ENCODE results near the gene ATP4B.

ATP4B gene

GRCh38 chr13:113613789-113614379, 44.1 kb downstream of the ATP4B start:
- DNase-seq (ENCODE audit: low spot score in 2 of 2) (no peak), ATAC-seq (replicated peaks; ENCODE audit: extremely low read depth, poor library complexity, severe bottlenecking) (no peak)
- Mint-ChIP-seq H3K36me3 (ENCODE audit: insufficient read depth) (peaks cover 6% of the 10 kb centered on the region), H3K27me3 (no peaks in the 10 kb centered on the region), H3K27ac (ENCODE audit: low read depth) (no peak overlapping the region), H3K9me3 (no peaks in the 10 kb centered on the region), H3K4me1 (peaks cover 1% of the 10 kb centered on the region), H3K4me3 (no peak overlapping the region)

GRCh38 chr13:113612607-113613006, 45.4 kb downstream of the ATP4B start:
- H3K4me1 Mint-ChIP-seq, result peaks cover 8% of the 10 kb centered on the region
- H3K4me3 Mint-ChIP-seq, result no peak overlapping the region
- H3K27ac Mint-ChIP-seq (ENCODE audit: low read depth), result no peak overlapping the region
- no peaks in the 10 kb centered on the region for H3K9me3 Mint-ChIP-seq
- no peak for ATAC-seq (replicated peaks; ENCODE audit: extremely low read depth, poor library complexity, severe bottlenecking)
- DNase-seq (ENCODE audit: low spot score in 2 of 2), result no peak
- H3K36me3 Mint-ChIP-seq (ENCODE audit: insufficient read depth), result peaks cover 7% of the 10 kb centered on the region
- H3K27me3 Mint-ChIP-seq, result no peaks in the 10 kb centered on the region

DNA sequence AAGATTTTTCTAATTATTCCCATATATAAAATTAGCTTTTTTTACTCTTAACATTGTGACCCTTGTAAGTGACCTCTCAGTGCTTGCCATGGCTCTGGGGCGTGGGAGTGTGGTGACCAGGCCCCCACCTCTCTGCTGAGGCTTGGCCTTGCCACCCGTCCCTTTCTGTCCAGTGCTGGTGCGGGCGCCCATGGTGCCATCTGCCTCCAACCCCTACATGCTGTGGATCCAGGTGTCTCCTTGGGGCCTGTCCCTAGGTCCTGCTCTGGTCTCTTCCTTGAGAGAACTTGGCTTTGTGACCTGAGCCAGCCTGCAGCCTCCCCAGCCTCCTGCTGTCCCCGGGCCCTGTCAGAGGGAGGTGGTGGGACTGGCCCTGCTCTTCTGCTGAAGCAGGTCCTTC, 46.0 kb downstream of the ATP4B start:
- H3K36me3 Mint-ChIP-seq (ENCODE audit: insufficient read depth), result peaks cover 7% of the 10 kb centered on the region
- ATAC-seq (replicated peaks; ENCODE audit: extremely low read depth, poor library complexity, severe bottlenecking) (no peak), DNase-seq (ENCODE audit: low spot score in 2 of 2) (no peak)
- no peak overlapping the region for H3K4me3 Mint-ChIP-seq
- H3K9me3 Mint-ChIP-seq, result no peaks in the 10 kb centered on the region
- H3K4me1 Mint-ChIP-seq, result peaks cover 8% of the 10 kb centered on the region
- no peaks in the 10 kb centered on the region for H3K27me3 Mint-ChIP-seq
- no peak overlapping the region for H3K27ac Mint-ChIP-seq (ENCODE audit: low read depth)

DNA sequence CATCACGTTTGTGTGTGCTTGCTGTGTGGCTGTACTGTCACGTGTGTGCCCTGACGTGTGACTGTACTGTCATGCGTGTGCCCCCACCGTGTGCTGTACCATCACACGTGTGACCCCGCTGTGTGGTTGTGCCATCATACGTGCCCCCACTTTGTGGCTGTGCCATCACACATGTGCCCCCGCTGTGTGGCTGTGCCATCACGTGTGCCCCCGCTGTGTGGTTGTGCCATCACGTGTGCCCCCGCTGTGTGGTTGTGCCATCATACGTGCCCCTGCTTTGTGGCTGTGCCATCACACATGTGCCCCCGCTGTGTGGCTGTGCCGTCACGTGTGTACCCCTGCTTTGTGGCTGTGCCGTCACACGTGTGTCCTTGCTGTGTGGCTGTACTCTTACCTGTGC, 47.7 kb downstream of the ATP4B start:
- Mint-ChIP-seq H3K27ac (ENCODE audit: low read depth) (no peak overlapping the region), H3K4me1 (peaks cover 18% of the 10 kb centered on the region), H3K36me3 (ENCODE audit: insufficient read depth) (peaks cover 7% of the 10 kb centered on the region), H3K9me3 (no peaks in the 10 kb centered on the region), H3K4me3 (no peak overlapping the region), H3K27me3 (no peaks in the 10 kb centered on the region)
- ATAC-seq (replicated peaks; ENCODE audit: extremely low read depth, poor library complexity, severe bottlenecking) (no peak), DNase-seq (ENCODE audit: low spot score in 2 of 2) (no peak)

DNA sequence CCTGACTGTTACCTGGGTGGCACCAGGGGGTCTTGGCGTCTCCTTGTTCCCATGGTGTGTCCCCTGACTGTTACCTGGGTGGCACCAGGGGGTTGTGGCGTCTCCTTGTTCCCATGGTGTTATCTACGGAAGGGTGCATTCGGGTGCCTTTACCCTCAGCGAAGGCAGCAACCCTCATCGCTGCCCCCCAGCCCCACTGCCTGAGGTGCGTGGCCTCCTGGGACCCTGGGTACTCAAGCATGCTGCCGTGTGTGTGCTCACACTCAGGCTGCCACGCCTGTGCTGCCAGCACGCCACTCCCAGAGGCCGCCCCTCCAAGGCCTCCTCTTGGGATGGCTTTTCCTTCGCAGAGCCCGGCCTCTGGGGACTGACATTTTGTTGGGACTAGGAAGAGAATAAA, 48.4 kb downstream of the ATP4B start:
- H3K4me1 Mint-ChIP-seq, result peaks cover 24% of the 10 kb centered on the region
- ATAC-seq (replicated peaks; ENCODE audit: extremely low read depth, poor library complexity, severe bottlenecking) (no peak), DNase-seq (ENCODE audit: low spot score in 2 of 2) (no peak)
- H3K36me3 Mint-ChIP-seq (ENCODE audit: insufficient read depth), result peaks cover 7% of the 10 kb centered on the region
- no peaks in the 10 kb centered on the region for H3K27me3 Mint-ChIP-seq
- H3K27ac Mint-ChIP-seq (ENCODE audit: low read depth), result no peak overlapping the region
- no peaks in the 10 kb centered on the region for H3K9me3 Mint-ChIP-seq
- no peak overlapping the region for H3K4me3 Mint-ChIP-seq

GRCh38 chr13:113608967-113609533, 48.9 kb downstream of the ATP4B start:
- DNase-seq (ENCODE audit: low spot score in 2 of 2) (no peak), ATAC-seq (replicated peaks; ENCODE audit: extremely low read depth, poor library complexity, severe bottlenecking) (no peak)
- H3K4me3 Mint-ChIP-seq, result no peak overlapping the region
- peak overlapping the region; percentile 47 for H3K27ac Mint-ChIP-seq (ENCODE audit: low read depth)
- H3K4me1 Mint-ChIP-seq, result peaks cover 26% of the 10 kb centered on the region
- H3K36me3 Mint-ChIP-seq (ENCODE audit: insufficient read depth), result peaks cover 7% of the 10 kb centered on the region
- no peaks in the 10 kb centered on the region for H3K9me3 Mint-ChIP-seq
- H3K27me3 Mint-ChIP-seq, result no peaks in the 10 kb centered on the region

DNA sequence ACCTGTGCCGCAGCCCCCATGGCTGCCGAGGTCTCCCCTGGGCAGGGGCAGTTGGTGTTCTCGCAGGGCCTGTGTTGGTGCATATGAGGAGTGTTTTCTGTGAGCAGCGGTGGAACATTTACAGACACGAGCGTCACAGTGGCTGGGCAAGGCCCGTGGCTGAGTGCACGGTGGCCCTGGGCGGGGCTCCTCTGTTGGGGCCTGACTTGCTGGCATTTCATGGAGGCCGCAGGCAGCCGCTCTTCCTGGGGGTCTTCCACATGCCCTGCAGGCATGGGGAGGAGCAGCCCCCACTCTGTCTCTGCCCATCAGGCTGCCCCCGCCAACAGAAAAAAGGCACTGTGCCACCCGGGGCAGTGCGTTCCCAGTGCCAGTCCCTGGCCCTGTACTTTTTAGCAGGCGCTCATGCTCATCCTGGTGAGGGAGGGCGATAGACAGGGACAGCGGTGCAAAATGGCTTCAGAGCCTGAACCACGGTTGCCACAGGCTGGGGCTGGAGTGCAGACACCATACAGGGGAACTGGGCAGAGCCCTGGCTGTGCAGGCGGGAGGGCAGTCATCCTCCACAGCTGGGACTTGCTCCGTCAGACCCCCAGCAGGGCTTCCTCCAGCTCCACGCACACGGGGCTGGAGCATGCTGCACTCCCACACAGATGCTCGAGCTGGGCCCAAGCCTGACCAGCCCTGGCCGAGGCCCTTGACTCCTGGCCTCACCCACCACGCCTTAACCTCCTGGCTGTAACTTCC, 49.9 kb downstream of the ATP4B start:
- Mint-ChIP-seq H3K27me3 (no peaks in the 10 kb centered on the region), H3K4me1 (peaks cover 28% of the 10 kb centered on the region), H3K9me3 (no peaks in the 10 kb centered on the region), H3K27ac (ENCODE audit: low read depth) (peak overlapping the region; percentile 47), H3K4me3 (no peak overlapping the region), H3K36me3 (ENCODE audit: insufficient read depth) (peaks cover 7% of the 10 kb centered on the region)
- no peak for DNase-seq (ENCODE audit: low spot score in 2 of 2)
- no peak for ATAC-seq (replicated peaks; ENCODE audit: extremely low read depth, poor library complexity, severe bottlenecking)

- H3K4me1 Mint-ChIP-seq, result peaks cover 32% of the 10 kb centered on the region
- H3K4me3 Mint-ChIP-seq, result no peak overlapping the region
- peak overlapping the region; percentile 47 for H3K27ac Mint-ChIP-seq (ENCODE audit: low read depth)
- DNase-seq (ENCODE audit: low spot score in 2 of 2) (no peak), ATAC-seq (replicated peaks; ENCODE audit: extremely low read depth, poor library complexity, severe bottlenecking) (peak; percentile 49)
- peaks cover 5% of the 10 kb centered on the region for H3K36me3 Mint-ChIP-seq (ENCODE audit: insufficient read depth)
- H3K27me3 Mint-ChIP-seq, result no peaks in the 10 kb centered on the region
- no peaks in the 10 kb centered on the region for H3K9me3 Mint-ChIP-seq
These were observed 50.7 kb downstream of the ATP4B start for GRCh38 chr13:113607056-113607888.

DNA sequence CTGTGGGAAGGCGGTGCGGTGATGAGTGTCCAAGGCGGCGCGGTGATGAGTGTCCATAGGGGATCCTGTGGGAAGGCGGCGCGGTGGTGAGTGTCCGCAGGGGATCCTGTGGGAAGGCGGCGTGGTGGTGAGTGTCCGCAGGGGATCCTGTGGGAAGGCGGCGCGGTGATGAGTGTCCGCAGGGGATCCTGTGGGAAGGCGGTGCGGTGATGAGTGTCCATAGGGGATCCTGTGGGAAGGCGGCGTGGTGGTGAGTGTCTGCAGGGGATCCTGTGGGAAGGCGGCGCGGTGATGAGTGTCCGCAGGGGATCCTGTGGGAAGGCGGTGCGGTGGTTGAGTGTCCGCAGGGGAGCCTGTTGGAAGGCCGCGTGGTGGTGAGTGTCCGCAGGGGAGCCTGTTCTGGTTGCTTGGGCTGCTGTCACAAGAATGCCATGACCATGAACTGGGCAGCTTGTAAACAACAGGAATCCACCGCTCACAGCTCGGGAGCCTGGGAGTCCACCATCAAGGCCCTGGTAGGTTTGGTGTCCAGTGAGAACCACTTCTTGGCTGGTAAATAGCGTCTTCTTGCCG, 52.0 kb downstream of the ATP4B start:
- no peaks in the 10 kb centered on the region for H3K9me3 Mint-ChIP-seq
- DNase-seq (ENCODE audit: low spot score in 2 of 2), result no peak
- H3K4me1 Mint-ChIP-seq, result peaks cover 40% of the 10 kb centered on the region
- H3K4me3 Mint-ChIP-seq, result no peak overlapping the region
- H3K27ac Mint-ChIP-seq (ENCODE audit: low read depth), result peak overlapping the region; percentile 76
- H3K36me3 Mint-ChIP-seq (ENCODE audit: insufficient read depth), result peaks cover 8% of the 10 kb centered on the region
- no peak for ATAC-seq (replicated peaks; ENCODE audit: extremely low read depth, poor library complexity, severe bottlenecking)
- no peaks in the 10 kb centered on the region for H3K27me3 Mint-ChIP-seq

DNA sequence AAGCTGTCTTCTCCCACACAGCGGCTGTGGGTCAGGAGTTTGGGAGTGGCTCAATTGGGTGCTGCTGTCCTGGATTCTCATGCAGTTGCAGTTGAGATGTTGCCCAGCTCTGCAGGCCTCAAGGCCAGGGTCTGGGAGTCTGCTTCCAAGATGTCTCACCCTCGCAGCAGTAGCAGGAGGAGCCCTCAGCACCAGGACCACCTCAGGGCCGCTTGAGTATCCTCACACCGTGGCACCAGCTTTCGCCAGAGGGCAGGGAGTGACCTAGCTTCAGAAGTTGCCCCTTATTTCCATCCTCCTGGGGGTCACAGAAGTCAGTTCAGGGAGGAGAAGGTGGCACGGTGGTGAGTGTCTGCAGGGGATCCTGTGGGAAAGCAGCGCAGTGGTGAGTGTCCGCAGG, 52.5 kb downstream of the ATP4B start:
- ATAC-seq (replicated peaks; ENCODE audit: extremely low read depth, poor library complexity, severe bottlenecking) (no peak), DNase-seq (ENCODE audit: low spot score in 2 of 2) (no peak)
- no peaks in the 10 kb centered on the region for H3K9me3 Mint-ChIP-seq
- peak overlapping the region; percentile 76 for H3K27ac Mint-ChIP-seq (ENCODE audit: low read depth)
- H3K4me1 Mint-ChIP-seq, result peaks cover 40% of the 10 kb centered on the region
- H3K4me3 Mint-ChIP-seq, result no peak overlapping the region
- no peaks in the 10 kb centered on the region for H3K27me3 Mint-ChIP-seq
- peaks cover 6% of the 10 kb centered on the region for H3K36me3 Mint-ChIP-seq (ENCODE audit: insufficient read depth)

GRCh38 chr13:113604186-113604585, 53.8 kb downstream of the ATP4B start:
- peaks cover 6% of the 10 kb centered on the region for H3K36me3 Mint-ChIP-seq (ENCODE audit: insufficient read depth)
- H3K27me3 Mint-ChIP-seq, result no peaks in the 10 kb centered on the region
- ATAC-seq (replicated peaks; ENCODE audit: extremely low read depth, poor library complexity, severe bottlenecking) (no peak), DNase-seq (ENCODE audit: low spot score in 2 of 2) (no peak)
- no peak overlapping the region for H3K27ac Mint-ChIP-seq (ENCODE audit: low read depth)
- peaks cover 40% of the 10 kb centered on the region for H3K4me1 Mint-ChIP-seq
- no peak overlapping the region for H3K4me3 Mint-ChIP-seq
- H3K9me3 Mint-ChIP-seq, result no peaks in the 10 kb centered on the region

- Mint-ChIP-seq H3K27ac (ENCODE audit: low read depth) (no peak overlapping the region), H3K36me3 (ENCODE audit: insufficient read depth) (peaks cover 5% of the 10 kb centered on the region), H3K4me1 (peaks cover 38% of the 10 kb centered on the region), H3K9me3 (no peaks in the 10 kb centered on the region), H3K4me3 (no peak overlapping the region), H3K27me3 (no peaks in the 10 kb centered on the region)
- no peak for DNase-seq (ENCODE audit: low spot score in 2 of 2)
- no peak for ATAC-seq (replicated peaks; ENCODE audit: extremely low read depth, poor library complexity, severe bottlenecking)
These were observed 54.8 kb downstream of the ATP4B start for GRCh38 chr13:113603116-113603710.

All from central memory CD8-positive, alpha-beta T cell (primary cell).